Activated CD4-positive, alpha-beta T cell treated with anti-CD3 and anti-CD28 coated beads, Interleukin-2, amount 50 U/mL, for 1 hour (primary cell): ENCODE measurements around the gene PDE6B.
A peak's percentile ranks its signal among the peaks of the same experiment; 100 is the strongest.
"Not testable (repeated sequence)": the region's sequence is repeated elsewhere in the genome, so short reads cannot be mapped to it uniquely, and the experiment has no call there.

Experiments used
- DNase-seq: peaks from one replicate; pipeline ENCODE4 v3.0.0-alpha.2; 2020

PDE6B gene

GRCh38 chr4:637536-638280 lies 12.3 kb downstream of the PDE6B start:
- DNase-seq, result no peak

DNA sequence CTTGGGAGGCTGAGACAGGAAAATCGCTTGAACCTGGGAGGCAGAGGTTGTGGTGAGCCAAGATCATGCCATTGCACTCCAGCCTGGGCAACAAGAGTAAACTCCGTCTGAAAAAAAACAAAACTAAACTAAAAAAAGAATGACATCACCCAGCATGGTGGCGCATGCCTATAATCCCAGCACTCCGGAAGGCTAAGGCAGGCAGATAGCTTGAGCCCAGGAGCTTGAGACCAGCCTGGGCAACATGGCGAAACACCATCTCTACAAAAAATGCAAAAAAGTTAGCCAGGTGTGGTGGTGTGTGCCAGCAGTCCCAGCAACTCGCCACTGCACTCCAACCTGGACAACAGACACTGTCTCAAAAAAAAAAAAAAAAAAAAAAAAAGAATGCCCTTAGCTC lies 17.0 kb downstream of the PDE6B start:
- not testable (repeated sequence) for DNase-seq

GRCh38 chr4:646460-646859 lies 21.1 kb downstream of the PDE6B start:
- DNase-seq, result peak; percentile 10

- no peak for DNase-seq
Observed at GRCh38 chr4:647481-647880, 22.1 kb downstream of the PDE6B start.

GRCh38 chr4:648579-649292 lies 23.4 kb downstream of the PDE6B start:
- no peak for DNase-seq

DNA sequence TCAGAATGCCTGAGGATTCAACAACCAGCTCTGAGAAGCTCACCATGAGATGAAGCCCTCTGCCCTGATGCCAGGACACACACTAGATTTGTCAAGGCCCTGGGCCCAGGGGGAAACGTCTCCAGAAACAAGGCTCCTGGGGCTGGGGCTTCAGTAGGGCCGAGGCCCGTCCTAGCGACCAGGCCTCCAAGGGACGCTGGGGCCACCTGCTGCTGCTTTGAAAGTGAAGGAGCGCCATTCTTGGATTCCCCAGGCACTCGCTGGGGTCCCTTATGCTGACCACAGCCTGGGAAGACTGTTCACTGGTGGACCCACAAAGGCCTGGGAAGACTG lies 23.9 kb downstream of the PDE6B start:
- DNase-seq, result no peak

GRCh38 chr4:649751-650310 lies 24.5 kb downstream of the PDE6B start:
- no peak for DNase-seq

DNA sequence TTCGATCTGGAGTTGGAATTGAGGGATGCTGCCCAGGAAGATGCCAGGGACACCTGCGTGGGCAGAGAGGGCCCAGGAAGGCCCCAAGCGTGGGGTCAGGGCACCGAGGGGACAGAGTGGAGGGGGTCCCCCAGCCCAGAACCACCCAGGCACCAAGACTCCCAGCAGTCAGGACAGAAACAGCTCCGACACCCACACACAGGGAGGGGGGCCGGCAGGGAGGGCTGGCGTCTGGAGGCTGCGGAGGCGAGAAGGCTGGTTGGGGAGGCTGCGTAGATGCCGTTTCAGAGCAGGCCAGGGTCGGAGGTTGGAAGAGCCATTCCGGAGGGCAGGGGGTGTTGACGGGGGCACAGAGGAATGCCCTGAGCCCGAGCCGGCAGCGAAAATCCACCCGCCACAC lies 25.1 kb downstream of the PDE6B start:
- no peak for DNase-seq

- DNase-seq, result no peak
Observed at GRCh38 chr4:650951-651883, 25.8 kb downstream of the PDE6B start.

DNA sequence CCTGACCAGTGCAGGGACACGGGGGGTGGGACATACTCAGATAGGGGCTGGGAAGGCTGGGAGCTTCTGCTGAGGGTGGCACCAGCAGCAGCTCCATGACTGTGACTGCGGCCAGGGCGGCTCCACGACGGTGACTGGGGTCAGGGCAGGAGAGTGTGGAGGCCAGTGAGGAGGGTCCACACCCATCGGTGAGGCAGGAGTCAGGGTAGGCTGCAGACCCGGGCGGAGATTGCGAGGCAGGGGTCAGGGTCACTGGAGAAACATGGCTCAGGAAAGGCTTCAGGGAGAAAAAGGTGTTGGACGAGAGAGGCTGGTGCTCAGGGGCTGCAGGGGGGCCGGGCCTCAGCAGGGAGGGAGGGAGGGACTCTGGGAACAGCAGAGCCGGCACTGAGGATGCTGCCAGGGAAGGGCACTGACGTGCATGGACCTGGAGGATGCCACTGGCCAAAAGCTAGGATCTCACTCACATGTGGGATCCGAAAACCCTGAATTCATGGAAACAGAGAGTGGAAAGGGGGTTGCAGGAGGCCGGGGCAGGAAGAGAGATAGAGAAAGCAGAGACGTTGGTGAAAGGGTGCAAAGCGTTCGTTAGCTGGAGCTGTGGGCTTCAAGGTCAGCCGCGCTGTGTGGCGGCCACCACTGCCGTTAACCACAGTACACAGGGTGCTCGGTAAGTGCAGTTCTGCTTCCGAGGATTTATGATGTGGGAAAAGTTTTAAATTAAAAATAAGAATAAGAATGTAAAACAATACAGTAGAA lies 26.7 kb downstream of the PDE6B start:
- DNase-seq, result no peak

GRCh38 chr4:653080-653821 lies 27.9 kb downstream of the PDE6B start:
- no peak for DNase-seq

DNA sequence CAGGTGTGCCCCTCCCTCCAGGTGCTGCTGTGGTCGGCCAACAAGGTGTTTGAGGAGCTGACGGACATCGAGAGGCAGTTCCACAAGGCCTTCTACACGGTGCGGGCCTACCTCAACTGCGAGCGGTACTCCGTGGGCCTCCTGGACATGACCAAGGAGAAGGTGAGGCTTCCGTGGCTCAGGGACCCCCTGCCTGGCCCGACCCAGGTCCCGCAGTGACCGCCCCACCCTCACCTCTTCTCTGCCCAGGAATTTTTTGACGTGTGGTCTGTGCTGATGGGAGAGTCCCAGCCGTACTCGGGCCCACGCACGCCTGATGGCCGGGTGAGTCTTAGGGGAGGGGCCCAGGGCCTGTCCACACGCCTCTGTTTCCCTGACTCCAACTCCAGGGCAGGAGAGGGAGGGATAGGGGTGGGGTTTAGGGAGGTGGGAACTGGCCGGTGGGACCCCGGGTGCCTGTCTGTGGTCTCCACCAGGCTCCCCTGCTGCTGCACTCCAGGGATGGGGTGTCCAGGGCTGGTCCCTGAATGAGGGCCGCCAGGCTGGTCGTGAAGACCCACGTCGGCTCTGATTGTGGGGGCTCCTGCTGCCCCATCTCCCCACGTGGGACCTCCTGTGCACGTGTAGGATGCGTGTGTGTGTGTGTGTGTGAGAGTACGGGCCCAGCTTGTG lies 28.6 kb downstream of the PDE6B start:
- no peak for DNase-seq

DNA sequence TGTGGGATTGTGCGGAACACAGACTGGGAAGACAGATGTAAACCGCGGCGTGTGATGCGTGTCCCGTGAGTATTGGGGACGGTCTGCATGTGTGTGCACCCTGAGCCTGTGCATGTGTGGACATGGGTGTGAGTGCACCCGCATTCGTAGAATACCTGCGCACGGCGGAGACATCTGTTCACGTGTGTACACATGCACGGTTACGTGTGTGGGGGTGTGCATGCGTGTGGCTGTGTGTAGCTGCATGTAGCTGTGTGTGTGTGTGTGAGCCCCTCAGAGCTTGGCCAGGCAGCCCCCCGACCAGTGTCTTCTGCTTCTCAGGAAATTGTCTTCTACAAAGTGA lies 29.1 kb downstream of the PDE6B start:
- no peak for DNase-seq

GRCh38 chr4:654871-655463 lies 29.6 kb downstream of the PDE6B start:
- DNase-seq, result no peak

- DNase-seq, result no peak
Observed at GRCh38 chr4:655464-656151, 30.2 kb downstream of the PDE6B start.

DNA sequence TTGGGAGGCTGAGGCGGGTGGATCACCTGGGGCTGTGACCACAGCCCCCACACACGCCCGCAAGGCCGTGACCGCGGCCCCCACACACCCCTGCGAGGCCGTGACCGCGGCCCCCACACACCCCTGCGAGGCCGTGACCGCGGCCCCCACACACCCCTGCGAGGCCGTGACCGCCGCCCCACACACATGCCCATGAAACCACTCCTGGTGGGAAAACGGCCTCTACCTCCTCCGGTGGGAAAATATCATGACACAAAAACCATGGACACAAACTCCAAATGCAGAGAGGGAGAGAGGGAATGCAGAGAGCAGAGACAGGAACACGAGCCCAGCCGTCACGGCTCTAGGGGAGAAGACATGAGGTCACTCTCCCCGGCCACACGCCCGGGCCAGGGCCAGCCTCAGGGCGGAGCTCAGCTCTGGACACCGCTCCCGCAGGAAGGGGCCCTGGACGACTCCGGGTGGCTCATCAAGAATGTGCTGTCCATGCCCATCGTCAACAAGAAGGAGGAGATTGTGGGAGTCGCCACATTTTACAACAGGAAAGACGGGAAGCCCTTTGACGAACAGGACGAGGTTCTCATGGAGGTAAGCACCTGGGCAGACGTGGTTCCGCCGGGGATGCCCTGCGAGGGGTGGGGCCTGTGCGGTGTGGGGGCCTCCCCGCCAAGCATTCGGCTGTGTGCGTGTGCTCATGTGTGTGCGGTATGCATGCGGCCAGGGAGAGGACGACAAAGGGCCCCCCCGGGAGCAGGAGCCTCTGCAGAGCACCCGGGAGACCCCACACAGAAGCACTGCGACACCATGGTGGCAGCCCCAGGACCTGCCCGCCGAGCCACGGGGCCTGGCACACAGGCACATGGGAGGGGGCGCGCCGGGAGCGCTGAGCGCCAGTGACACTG lies 31.3 kb downstream of the PDE6B start:
- no peak for DNase-seq

DNA sequence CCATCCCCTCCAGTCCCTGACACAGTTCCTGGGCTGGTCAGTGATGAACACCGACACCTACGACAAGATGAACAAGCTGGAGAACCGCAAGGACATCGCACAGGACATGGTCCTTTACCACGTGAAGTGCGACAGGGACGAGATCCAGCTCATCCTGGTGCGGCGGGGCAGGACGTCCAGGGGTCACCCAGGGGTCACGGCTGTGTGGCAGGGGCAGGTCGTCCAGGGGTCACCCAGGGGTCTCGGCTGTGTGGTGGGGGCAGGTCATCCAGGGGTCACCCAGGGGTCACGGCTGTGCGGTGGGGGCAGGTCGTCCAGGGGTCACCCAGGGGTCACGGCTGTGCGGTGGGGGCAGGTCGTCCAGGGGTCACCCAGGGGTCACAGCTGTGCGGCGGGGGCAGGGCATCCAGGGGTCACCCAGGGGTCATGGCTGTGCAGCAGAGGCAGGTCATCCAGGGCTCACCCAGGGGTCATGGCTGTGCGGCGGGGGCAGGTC lies 32.0 kb downstream of the PDE6B start:
- DNase-seq, result no peak

- DNase-seq, result no peak
Observed at GRCh38 chr4:657834-658667, 32.7 kb downstream of the PDE6B start.
